Skeletal muscle cell (primary cell): Measurements from ENCODE around the gene PIGQ.

ENCODE experiments used
- DNase-seq: peaks from one replicate; pipeline ENCODE4 v3.0.0-alpha.2; 2010; ENCODE audit warnings: low read depth
- H3K4me3 ChIP-seq: 2 replicates; pipeline ENCODE4 v1.5.1; 2011; ENCODE audit warnings: low read depth, mild to moderate bottlenecking, control low read depth, low read length, moderate library complexity

PIGQ gene

DNA sequence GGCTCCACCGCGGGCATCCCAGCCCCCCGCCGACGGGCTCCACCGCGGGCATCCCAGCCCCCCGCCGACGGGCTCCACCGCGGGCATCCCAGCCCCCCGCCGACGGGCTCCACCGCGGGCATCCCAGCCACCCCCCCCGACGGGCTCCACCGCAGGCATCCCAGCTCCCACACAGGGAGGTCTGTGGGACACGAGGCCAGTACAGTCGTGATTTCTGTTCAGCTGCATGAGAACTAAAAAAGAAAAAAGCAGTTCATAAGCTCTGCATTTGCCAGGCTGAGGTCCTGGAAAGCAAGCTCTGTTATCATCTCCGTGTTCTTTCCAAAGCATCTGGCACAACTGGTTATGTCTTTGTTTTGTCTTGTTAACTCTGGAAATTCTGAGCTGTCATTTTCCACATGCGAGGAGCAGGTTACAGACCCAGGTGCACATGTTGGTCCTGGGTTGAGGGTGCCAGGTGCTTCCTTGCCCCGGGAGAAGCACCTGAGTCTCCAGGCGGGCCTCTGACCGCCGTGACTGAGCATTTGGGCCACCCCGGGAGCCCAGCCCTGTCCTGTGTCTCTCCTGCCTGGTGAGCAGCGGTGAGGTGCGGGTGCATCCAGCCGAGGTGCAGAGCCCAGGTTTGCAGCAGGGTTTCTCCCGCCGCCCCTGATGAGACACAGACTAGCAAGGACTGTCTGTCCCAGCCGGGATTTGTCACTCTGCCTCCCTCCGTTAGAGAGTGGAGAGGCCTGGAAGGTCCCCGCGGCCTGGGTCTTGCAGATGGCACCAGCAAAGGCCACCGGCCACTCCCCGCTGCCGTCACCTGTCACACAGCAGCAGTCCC lies 51.1 kb downstream of the PIGQ start:
- no peak for DNase-seq
- H3K4me3 ChIP-seq = no peak overlapping the region

DNA sequence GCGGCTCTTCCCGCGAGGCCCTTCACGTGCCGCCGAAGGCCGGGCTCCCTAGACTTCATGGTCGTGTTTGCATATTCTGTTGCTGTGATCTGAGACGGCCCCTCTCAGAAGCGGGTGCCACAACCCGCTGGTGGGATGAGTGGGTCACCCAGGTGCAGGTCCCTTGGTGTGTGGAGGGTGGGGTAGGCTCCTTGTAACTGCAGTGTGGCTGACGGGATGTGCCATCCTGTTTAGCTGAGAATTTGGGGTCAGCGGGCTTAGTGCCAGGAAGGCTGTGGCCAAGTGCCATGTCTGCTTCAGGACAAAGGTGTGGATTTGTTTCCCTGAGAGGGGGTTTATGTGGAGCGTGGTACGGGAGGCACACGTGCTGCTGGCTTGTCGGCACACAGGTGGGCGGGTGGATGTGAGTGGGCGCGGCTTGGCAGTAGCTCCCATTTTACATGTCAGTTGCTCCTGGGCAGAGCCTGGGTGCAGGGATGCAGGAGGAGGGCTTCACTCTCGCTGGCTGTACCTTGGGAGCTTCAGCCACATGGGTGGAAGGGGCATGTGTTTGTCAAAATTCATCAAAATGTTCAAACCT lies 51.8 kb downstream of the PIGQ start:
- DNase-seq = no peak
- no peak overlapping the region for H3K4me3 ChIP-seq

DNA sequence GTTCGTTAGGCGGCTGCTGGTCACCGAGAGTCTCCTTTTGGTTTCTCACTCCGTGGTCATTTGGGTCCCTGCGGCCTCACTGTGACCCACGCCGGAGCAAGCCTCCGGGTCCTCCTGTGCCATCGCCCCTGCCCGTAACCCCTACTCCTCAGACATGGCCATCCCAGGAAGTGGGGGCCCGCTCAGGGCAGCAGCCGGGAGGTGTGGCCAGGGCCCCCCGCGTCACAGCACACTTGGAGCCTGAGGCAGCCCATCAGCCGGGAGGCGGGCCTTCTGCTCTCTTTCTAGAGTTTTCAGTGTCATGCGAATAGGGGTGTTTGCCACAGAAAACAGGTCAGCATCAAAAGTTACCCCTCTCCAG lies 53.1 kb downstream of the PIGQ start:
- no peak for DNase-seq
- H3K4me3 ChIP-seq = no peak overlapping the region

DNA sequence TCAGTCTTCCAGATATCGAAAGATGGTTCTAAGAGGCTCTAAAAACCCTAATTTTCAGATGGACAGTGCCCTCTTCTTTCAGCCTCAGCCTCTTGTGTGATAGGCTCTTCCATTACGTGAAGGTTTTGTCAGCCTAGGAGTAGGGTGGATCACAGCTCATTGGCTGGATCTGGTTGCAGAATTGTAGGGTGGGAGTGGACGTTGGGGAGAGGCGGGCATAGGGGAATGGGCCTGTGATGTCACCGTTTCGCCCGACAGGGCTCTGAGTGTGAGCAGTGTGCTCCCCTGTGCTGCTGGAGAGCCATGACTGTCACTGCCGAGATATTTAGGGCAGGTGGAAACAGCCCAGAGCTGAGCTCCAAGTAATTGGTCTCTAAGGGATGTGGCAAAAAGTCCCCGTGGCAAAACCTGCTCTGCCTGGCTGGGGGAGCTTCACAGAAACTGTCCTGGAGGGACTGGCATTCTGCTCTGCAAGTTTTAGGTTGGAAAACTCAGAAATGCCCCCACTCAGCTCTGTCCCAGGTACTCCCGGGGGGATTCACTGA lies 54.8 kb downstream of the PIGQ start:
- DNase-seq = no peak
- H3K4me3 ChIP-seq = no peak overlapping the region

DNA sequence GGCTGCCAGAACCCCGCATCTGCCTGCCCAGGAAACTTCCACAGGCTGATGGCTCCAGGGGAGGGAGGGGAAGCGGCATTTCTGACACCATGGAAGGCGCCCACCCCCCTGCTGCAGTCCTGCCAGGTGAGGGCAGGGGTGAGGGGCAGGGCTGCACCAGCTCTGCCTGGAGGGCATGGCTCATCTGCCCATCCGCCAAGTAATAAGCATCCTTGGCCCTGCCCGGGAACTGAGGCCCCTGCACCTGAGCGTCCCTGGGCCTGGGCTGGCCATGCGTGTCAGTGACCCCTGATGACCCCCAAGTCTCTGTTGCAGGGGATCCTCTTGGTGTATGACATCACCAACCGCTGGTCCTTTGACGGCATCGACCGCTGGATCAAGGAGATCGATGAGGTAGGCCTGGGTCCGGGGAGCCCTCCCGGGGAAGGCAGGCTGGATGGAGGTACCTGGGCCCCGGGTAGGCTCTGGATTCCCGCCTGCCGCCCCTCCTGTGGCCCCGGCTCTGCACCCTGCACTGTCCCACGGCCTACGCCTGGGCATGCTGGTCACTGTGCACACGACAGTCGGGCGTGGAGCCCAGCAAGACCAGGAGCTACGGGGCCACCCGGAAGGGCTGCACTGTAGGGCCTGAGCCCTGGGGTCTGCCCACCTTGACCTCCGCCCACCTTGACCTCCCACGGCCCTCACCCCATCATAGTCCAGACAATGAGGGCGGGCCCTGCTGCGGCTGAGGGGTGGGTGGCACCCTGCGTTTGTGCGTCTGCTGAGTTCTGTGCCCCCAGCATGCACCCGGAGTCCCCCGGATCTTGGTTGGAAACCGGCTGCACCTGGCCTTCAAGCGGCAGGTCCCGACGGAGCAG lies 55.6 kb downstream of the PIGQ start:
- DNase-seq = no peak
- H3K4me3 ChIP-seq = no peak overlapping the region

DNA sequence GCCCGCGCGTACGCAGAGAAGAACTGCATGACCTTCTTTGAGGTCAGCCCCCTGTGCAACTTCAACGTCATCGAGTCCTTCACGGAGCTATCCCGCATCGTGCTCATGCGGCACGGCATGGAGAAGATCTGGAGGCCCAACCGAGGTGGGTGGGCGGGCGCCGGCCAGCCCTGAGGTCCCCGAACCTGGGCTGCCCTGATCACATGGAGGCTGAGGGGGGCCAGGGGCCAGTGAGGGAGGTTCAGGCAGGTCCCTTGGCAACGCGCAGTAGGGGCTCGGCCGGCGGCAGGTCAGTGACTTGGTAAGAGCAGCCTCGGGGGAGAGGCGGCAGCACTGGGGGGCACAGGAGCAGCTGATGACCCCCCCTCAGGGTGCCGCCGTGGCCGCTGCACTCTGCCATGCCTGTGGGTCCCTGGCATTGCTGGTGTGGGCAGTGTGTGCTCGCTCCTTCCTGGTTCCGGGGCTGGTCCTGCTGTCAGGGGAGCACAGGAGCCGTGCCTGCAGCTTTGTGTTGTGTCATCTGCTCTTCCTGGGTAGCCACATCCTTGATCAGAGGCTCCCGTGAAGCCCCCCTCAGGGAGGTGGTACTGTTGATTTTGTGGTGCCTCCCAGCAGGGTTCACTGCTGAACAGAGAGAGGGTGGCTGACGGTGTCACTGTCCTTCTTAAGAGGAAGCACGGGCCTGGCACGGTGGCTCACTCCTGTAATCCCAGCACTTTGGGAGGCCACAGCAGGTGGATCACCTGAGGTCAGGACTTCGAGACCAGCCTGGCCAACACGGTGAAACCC lies 56.4 kb downstream of the PIGQ start:
- no peak overlapping the region for H3K4me3 ChIP-seq
- no peak for DNase-seq

DNA sequence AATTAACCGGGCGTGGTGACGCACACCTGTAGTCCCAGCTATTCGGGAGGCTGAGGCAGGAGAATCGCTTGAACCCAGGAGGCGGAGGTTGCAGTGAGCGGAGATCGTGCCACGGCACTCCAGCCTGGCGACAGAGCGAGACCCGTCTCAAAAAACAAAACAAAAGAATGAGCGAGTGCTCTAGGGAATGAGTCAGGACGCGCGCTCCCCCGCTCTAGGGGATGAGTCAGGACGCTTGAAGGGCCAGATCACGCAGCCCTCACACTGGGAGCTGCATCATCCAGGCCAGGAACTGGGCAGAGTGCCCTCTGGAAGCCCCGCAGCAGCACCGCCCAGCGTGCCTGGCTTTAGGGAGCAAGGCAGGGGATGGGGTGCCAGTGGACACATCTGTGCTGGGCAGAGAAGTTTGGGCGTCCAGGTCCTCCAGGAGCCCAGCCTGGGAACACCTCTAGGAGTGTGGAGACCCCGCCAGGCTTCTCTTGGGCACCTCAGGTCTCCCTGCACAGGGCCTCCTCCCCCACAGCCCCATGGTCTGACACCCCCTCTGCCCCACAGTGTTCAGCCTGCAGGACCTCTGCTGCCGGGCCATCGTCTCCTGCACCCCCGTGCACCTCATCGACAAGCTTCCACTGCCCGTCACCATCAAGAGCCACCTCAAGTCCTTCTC lies 57.2 kb downstream of the PIGQ start:
- no peak overlapping the region for H3K4me3 ChIP-seq
- DNase-seq = peak; percentile 85

DNA sequence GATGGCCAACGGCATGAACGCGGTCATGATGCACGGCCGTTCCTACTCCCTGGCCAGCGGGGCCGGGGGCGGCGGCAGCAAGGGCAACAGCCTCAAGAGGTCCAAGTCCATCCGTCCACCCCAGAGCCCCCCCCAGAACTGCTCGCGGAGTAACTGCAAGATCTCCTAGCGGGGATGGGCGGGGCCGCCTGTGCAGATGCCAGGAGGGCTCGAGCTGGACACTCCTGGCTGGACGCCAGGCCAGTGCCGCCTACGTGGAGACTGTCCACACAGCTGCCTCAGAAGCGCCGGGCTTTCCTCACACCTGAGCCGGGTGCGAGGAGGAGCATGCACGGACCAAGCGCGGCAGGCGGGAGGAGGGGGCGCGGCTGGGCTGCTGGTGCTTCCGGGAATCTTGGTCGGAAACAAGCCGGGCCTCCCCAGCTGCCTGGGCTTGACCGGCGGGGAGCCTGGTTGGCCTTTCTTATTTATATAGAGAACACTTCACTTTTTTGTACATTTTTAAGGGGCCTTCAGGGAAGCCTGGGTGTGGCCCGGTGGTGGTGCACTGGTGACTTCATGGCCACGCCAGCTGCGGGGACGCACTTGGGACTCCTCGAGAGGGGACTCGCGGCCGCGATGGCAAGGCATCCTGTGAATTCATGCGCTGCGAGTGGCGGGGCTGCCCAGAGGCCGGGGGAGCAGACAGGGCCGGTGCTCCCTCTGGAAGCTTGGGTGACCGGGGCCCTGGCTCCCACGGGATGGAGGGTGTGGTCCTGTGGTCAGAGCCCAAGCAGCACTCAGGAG lies 57.9 kb downstream of the PIGQ start:
- no peak for DNase-seq
- no peak overlapping the region for H3K4me3 ChIP-seq

DNA sequence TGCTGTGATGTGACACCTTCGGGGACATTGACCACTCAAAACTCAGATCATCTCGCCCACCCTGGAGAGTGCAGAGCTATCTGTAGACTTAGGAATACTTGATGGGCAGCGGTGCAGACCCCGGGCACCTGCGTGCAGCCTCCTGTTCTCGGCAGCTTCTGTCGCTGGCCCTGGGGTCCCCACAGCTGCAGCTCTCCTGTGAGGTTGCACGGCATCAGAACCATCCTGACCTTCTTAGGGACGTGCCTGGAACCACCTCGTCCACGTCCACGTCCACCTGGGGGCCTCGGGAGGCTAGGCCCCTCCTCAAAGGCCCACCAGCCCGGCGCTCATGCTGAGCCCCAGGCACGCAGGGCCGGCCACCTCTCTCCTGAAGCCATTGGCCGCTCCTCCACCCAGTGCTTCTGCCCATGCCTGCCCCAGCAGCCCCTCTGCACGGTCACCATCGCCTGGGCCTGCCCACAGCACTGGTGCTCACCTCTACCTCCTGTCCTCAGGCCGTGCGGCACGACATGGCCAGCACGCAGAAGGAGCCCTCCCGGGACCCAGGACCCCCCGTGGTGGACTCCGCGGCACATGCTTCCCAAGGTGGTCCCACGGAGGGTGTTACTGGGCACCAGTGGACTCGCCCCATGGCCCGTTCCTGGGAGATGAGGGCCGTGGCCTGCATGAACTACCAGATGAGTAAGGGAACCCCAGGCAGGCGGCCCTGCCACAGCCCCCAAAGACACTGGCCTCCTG lies 58.7 kb downstream of the PIGQ start:
- no peak overlapping the region for H3K4me3 ChIP-seq
- DNase-seq = no peak

DNA sequence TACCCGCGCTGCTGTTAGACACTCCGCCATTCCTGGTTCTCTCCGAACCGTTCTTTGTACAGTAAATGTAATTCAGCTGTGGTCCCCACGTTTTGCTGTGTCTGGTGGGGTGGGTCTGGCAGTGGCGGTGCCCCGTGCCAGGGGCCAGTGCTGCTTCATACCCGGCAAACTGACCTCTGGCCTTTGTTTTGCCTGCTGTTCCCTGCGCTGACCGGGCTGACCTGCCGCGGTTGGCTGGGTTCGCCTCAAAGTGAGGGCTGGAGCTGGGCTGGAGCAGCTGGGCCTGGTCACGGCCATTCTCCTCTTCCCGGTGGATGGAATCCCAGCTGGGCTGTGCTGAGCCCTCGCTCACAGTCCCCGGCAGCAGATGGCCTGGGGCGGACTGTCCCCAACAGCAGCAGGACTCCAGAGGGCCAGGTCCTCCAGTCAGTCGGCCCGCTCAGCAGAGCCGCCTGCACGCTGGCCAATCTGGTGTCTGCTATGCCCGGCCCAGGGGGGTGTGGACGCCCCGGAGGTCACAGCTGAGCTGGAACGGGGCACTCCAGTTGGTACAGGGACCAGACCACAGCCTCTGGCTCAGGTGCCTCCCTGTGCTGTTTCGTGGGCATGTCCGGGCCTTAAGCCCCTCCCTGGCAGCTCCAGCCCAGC lies 59.5 kb downstream of the PIGQ start:
- DNase-seq = no peak
- no peak overlapping the region for H3K4me3 ChIP-seq

DNA sequence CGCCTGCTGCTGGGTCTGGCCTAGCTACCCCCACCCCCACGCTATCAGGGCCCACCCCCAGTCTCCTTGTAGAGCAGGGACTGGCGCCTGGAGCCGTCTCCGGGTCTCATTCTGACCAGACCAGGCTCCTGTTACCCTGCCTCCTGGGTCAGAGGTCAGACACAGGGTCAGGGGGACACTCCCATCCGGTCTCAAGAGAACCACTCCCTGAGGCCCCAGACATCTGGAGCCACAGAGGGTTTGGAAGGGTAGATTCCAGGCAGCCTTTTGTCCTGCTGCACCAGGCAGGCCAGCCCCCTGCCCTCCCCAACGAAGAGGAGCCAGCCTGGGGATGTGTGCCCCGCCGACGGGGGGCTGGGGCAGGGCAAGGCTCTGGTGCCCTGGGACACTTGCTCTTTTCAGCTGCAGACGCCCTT lies 60.1 kb downstream of the PIGQ start:
- no peak for DNase-seq
- H3K4me3 ChIP-seq = no peak overlapping the region

DNA sequence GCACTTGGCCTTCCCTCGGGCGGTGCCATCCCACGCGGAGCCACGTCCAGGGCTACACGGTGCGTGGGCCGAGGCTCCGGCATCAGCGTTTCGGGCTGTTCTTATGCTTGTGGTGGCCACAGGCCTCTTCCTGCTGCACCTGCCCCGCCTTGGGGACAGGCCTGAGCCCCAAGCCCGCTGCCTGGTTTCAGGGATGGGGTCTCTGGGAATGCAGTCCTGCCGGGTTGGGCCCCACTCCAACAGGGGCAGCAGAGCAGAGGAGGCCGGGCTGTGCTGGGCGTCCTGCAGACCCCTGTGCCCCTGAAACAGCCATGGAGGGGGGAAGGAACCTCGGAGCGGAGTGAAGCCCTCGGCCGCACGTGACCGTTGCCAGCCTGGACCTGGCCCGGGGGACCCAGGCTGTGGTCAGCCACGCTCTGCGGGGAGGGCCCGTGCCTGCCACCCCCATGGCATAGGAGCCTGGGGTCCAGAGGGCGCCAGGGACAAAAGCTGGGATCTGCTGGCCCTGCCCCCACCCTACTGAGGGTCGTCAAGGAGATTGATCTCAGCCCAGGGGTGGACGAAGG lies 60.6 kb downstream of the PIGQ start:
- DNase-seq = no peak
- H3K4me3 ChIP-seq = no peak overlapping the region

DNA sequence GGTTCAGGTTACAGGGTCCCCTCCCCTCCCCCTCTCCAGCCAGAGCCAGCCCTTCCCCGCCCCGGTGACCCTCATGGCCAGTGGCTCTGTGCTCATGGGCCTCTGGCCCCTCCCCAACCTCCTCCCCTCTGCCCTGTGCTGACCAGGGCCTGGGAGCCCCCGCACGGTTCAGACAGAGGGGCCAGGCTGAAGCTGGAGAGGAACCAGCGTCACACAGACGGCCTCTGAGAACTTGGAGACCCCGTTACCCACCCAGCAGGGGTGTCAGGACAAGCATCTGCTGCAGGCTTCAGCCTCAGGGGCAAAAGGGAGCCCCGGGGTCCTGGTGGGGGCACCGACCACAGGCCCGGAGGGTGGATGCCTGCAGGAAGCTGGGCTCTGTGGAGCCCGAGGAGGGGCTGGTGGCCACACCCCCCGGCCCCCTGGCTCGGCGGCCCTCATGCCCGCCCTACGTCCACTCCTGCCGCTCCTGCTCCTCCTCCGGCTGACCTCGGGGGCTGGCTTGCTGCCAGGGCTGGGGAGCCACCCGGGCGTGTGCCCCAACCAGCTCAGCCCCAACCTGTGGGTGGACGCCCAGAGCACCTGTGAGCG lies 61.1 kb downstream of the PIGQ start, which contains the start of gene WFIKKN1:
Gene WFIKKN1 (plus strand): TSS at position 171 of the 591 bp plus-strand sequence. CDS start 269 bp downstream, at position 440.
- DNase-seq = no peak
- H3K4me3 ChIP-seq = no peak within 1 kb of the TSS

DNA sequence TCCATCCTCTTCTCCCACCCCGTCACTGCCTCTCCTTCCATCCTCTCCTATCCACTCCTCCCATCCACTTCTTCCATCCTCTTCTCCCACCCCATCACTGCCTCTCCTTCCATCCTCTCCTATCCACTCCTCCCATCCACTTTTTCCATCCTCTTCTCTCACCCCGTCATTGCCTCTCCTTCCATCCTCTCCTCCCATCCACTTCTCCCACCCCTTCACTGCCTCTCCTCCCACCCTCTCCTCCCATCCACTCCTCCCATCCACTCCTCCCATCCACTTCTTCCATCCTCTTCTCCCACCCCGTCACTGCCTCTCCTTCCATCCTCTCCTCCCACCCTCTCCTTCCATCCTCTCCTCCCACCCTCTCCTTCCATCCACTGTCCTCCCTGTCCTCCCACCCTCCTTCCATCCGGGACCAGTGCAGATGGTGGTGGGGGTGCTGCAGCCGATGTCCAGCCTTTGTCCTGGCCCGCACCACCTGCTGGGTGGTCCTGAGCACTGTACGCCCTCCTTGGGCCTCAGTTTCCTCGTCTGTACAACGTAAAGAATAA lies 62.1 kb downstream of the PIGQ start:
- no peak overlapping the region for H3K4me3 ChIP-seq
- DNase-seq = no peak

DNA sequence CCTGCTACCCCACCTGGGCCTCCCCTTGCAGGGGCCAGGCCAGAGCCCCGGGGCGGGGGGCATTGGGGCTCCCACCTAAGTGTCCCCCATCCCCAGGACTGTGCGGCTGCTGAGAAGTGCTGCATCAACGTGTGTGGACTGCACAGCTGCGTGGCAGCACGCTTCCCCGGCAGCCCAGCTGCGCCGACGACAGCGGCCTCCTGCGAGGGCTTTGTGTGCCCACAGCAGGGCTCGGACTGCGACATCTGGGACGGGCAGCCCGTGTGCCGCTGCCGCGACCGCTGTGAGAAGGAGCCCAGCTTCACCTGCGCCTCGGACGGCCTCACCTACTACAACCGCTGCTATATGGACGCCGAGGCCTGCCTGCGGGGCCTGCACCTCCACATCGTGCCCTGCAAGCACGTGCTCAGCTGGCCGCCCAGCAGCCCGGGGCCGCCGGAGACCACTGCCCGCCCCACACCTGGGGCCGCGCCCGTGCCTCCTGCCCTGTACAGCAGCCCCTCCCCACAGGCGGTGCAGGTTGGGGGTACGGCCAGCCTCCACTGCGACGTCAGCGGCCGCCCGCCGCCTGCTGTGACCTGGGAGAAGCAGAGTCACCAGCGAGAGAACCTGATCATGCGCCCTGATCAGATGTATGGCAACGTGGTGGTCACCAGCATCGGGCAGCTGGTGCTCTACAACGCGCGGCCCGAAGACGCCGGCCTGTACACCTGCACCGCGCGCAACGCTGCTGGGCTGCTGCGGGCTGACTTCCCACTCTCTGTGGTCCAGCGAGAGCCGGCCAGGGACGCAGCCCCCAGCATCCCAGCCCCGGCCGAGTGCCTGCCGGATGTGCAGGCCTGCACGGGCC lies 62.9 kb downstream of the PIGQ start:
- no peak overlapping the region for H3K4me3 ChIP-seq
- DNase-seq = no peak
